Islet precursor cell (in vitro differentiated cells): ENCODE measurements around the gene GALNT12.

ENCODE experiments used
- DNase-seq: peaks from one replicate; pipeline ENCODE4 v3.0.0-alpha.2; 2018

Gene GALNT12

GRCh38 chr9:98807070-98807813 lies at the start of gene GALNT12:
TSS of gene GALNT12 (plus strand) at chr9:98807670. CDS start at chr9:98807699, 29 bp downstream.
- DNase-seq, result peak; percentile 66

DNA sequence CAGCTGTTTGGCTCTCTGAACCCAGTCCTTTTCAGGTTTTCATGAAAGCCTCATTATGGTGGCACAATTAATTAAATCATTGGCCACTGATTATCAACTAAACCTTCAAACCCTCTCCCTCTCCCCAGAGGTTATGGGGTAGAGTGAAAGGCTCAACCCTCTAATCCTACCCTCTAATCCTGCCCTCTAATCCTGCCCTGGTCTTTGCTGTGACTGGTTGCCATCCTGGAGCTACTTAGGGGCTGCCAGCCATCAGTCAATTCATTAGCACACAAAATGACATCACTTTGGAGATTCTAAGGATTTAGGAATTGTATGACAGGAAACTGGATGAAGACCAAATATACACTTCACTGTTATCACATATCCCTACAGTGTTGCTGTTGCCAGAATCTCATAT lies 47.2 kb upstream of the GALNT12 start:
- DNase-seq, result no peak

DNA sequence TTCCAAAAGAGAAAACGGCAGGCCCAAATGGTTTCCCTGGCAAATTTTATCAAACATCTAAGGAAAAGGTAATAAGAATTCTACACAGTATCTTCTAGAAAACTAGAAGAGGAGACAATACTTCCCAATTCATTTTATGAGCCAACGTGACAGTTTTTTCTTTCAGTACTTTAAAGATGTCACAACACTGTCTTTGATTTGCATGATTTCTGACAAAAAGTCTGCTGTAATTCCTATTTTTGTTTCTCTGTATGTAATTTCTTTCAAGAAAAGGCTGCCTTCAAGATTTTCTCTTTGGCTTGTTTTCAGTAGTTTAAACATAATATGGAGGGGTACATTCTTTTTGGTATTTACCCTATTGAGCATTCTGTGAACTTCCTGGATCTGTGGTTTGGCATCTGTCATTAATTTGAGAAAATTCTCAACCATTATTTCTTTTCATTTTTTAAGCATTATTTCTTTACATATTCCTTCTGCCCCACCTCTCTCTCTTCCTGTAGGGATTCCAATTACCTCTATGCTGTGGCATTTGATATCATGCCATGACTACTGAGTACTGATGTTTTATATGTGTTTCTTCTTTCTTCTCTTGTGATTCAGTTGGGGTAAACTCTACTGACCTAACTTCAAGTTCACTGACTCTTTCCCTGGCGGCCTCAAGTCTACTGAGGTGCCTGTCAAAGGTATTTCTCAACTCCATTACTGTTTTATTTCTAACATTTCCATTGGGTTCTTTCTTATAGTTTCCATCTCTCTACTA lies 43.3 kb upstream of the GALNT12 start:
- no peak for DNase-seq

GRCh38 chr9:98765256-98765655 lies 42.2 kb upstream of the GALNT12 start:
- no peak for DNase-seq

DNA sequence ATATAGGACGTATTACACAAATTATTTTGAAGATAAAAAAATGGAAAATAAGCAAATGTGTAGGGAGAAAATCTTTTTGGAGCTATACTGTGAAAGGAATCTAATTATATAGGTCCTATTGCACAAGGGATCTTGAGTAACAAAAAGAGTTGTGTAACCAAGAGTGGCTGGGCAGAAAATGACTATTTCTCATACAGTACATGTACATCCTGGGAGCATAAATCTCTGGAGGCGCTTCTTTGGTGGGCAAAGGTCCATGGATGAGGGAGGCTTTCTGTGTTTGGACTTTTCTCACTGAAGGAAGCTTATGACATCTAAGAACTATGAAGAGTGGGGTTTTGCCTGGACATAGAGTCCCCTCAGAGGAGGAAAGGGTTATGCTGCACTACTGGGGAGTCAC lies 40.9 kb upstream of the GALNT12 start:
- no peak for DNase-seq

DNA sequence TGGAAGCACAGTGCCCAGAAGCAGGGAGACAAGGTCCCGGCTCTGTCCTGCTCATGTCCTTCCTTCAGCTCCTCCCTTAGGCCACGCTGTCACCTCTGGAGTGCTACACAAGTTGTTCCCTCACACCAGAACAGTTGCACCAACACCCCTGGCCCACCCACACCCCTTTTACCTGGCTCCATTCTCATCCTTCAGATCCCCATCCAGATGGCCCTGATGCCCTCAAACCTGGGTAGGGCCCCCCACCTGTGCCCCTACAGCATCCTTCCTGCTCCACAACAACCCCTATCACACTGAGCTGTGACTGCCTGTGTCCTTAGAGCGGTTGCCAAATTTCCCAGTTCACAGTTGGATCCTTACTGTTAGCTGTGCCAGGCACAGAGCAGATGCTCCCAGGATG lies 40.3 kb upstream of the GALNT12 start:
- DNase-seq, result no peak

- no peak for DNase-seq
Observed at GRCh38 chr9:98767915-98768314, 39.6 kb upstream of the GALNT12 start.

GRCh38 chr9:98768344-98768743 lies 39.1 kb upstream of the GALNT12 start:
- no peak for DNase-seq

- no peak for DNase-seq
Observed at GRCh38 chr9:98770717-98771116, 36.8 kb upstream of the GALNT12 start.

DNA sequence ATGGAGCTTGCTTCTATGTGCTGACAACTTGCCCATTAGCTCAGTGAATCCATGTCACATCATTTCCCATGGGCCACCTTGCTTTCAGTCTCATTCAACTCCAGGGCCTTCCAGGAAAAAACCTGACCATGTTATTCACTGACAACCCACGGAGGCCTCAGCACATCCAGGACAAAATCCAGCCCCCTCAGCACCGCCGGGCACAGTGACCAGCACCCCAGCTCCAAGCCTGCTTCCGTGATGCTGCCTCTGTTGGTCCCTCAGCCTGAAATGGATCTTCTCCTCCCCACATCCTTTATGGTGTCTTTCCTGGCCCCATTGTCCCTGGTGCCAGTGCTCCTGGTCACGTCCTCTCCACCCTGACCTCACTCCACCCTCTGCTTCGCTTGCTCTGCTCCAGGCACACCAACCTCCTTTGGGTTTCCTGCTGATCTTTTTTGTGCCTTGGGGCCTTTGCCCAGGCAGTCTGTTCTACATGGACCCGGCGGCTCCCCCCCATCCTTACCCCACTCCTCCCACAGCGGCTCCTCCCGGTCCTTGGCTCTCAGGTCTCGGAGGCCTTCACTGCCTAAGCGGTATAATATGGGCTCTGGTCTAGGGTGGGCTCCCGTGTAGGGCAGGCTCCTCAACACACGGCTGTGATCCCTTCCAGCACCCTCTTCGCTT lies 36.1 kb upstream of the GALNT12 start:
- DNase-seq, result no peak

- no peak for DNase-seq
Observed at GRCh38 chr9:98772364-98773155, 34.9 kb upstream of the GALNT12 start.

DNA sequence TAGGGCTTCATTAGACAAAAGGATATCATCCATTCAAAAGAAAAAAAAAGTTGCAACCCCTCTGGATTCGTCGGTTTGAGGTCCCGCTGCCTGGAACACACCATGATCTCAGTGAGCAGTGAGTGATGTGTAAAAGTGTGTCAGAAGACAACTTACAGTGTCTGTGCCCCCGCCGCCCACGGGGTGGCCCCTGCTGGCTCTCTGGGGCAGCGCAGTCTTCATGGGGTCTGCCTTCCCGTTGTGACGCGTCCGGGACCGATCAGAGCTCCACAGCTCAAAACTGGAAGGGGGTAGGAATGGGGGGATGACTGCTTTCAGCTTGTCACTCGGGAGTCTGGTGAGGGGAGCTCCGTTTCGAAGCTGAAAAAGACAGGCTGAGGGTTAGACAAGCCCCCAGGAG lies 33.7 kb upstream of the GALNT12 start:
- no peak for DNase-seq

DNA sequence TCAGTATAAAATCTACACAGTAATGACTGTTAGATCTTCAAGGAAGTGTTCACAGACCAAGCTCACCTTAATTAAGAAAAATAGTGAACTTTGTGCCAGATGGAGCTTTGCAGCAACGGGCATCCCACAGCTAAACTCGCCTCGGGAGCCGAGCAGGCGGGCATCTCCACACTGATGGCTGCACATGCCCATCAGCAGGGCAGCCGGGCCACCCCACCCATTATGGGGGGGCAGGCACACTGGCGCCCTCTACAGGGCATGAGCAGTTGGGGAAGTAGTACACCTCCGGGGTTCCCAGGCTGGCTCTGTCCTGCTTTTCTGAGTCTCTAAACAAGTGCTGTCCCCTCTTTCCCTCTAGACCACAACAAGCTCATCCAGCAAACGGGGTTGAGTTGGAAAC lies 32.7 kb upstream of the GALNT12 start:
- DNase-seq, result no peak

DNA sequence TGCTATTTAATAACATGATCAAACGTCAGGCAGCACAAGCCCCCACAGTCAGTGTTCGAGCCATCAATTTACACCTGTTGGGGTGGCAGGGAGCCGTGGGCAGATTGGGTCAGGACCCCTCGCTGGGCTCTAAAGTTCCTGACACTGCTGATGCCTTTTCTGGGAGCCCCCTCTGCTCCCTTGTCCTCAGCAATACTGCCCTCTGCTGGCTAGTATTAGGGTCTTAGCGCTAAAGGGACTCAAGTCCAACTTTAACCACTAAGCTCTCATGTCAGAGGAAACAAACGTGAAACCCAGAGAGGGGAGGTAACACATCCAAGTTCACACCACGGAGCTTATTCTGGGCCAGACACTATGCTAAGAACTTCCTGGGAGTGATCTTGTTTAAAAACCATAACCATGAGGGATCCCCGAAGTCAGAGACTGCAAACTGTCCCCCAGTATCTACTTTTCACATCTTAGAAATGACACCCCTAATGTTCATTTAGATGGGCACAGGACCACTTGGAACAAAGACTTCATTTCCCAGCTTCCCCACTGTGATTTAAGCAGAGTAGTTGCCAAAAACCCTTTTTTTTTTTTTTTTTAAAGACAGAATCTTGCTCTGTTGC lies 31.5 kb upstream of the GALNT12 start:
- peak; percentile 80 for DNase-seq

- no peak for DNase-seq
Observed at GRCh38 chr9:98777618-98778017, 29.9 kb upstream of the GALNT12 start.

DNA sequence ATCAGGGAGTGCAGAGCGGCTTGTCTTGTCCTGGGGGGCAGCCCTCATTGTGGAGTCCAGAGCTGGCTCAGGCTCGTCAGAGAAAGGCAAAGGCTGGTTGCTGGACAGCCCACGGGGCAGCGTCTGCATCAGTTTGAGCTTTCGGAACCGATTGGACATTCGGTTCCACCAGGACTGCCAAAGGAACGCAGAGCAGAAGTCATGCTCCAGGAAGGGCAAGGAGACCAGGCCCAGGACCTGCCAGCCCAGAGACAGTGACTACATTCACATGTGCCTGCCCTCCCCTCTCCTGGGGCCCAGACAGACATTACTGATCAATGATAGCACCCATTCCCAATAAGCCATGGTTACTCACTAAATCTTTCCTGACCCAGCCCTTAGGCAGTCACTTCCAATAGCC lies 29.2 kb upstream of the GALNT12 start:
- no peak for DNase-seq

DNA sequence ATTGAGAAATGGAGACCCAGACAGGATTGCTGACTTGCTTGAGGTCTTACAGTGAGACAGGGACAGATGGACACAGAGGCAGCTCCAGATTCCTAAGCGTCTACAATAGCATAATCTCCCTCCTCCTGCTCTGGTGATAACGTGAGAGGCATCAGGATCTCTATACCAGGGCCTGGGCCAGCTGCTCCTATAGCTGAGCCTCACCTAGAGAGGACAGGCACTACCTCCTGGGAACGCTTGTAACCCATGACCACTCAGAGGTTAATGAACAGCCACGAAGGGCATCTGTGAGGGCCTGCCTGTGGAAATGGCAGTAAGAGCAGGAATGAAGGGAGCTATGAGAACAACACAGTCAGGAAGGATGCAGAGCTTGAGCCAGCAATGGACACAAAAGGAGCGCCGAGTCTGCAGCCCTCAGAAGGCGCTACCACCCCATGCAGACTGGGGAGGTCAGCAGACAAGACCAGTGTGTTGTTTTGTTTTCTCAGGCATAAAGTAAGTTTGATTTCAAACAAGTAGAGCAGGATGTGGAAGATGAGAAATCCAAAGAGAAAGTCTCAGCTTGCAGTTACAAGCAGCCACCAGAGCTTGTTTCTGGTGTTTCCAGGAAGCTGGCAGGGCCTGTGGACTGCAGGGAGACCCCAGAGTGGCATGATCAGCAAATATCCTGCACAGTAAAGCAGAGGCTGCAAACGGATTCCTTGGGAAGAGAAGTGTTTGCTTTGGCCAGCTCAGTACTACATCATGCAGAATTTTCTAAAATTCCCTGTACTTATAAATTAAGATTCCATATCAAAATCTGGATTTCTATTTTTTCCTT lies 28.5 kb upstream of the GALNT12 start:
- DNase-seq, result no peak

DNA sequence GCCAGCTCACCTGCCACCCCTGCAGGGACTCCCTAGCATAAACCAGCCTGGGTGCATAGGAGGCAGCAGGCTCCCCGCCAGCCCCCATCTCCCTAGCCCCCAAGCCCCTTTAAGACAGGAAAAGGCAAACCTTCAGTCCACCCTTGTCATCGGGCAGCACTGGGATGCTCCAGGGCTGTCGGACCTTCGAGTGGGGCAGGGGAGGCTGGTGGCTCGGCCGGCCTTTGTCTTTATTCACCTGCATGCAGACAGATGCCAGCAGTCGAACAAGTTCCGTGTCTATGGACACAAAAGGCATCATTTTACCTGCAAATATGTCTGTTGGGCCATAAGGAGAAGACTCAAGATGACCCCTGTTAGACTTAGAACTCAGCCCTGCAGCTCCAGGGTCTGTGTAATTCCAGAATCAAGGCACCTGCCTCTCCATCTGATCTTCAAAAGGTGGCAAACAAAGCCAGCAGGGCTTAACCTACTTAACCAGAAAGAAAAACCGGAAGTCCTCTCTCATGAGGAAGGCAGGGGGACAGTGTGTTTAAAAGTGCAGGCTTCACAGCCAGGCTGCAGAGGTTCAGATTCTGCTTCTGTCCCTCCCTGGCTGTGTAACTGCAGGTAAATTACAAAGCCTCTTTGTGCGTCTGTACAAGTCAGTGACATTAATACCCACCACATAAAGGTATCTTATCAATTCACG lies 27.3 kb upstream of the GALNT12 start:
- DNase-seq, result no peak

GRCh38 chr9:98781588-98782383 lies 25.7 kb upstream of the GALNT12 start:
- DNase-seq, result peak; percentile 74
